GM21390 (cell line): ENCODE measurements around the gene ESR1.
A peak's percentile ranks its signal among the peaks of the same experiment; 100 is the strongest.

Experiments
- ATAC-seq: cut with Tn5 transposase; IDR thresholded peaks from one replicate; pipeline ENCODE4 v1.9.1; 2021; ENCODE audit not compliant: unreplicated experiment

The ESR1 gene

GRCh38 chr6:152089992-152090391 is 282.5 kb downstream of the ESR1 start:
- ATAC-seq = no peak

GRCh38 chr6:152091201-152091600 is 283.7 kb downstream of the ESR1 start:
- no peak for ATAC-seq

- ATAC-seq = no peak
Measured at GRCh38 chr6:152091851-152092341, 284.4 kb downstream of the ESR1 start.

GRCh38 chr6:152093711-152094110 is 286.2 kb downstream of the ESR1 start:
- ATAC-seq = no peak

GRCh38 chr6:152094276-152094675 is 286.8 kb downstream of the ESR1 start:
- no peak for ATAC-seq

GRCh38 chr6:152094992-152095592 is 287.6 kb downstream of the ESR1 start:
- ATAC-seq = no peak

GRCh38 chr6:152096863-152097496 is 289.5 kb downstream of the ESR1 start:
- no peak for ATAC-seq

GRCh38 chr6:152098683-152099082 is 291.2 kb downstream of the ESR1 start:
- no peak for ATAC-seq

- ATAC-seq = no peak
Measured at GRCh38 chr6:152099446-152100182, 292.1 kb downstream of the ESR1 start.

- no peak for ATAC-seq
Measured at GRCh38 chr6:152100183-152100618, 292.7 kb downstream of the ESR1 start.

GRCh38 chr6:152107973-152108372 is 300.5 kb downstream of the ESR1 start:
- ATAC-seq = no peak

GRCh38 chr6:152110886-152111820 is 303.7 kb downstream of the ESR1 start:
- no peak for ATAC-seq

- ATAC-seq = no peak
Measured at GRCh38 chr6:152112491-152113261, 305.2 kb downstream of the ESR1 start.

GRCh38 chr6:152117156-152118133 is 310.0 kb downstream of the ESR1 start:
- ATAC-seq = peak; percentile 87

GRCh38 chr6:152118224-152118623 is 310.7 kb downstream of the ESR1 start:
- ATAC-seq = no peak

- ATAC-seq = no peak
Measured at GRCh38 chr6:152118678-152119077, 311.2 kb downstream of the ESR1 start.

- ATAC-seq = no peak
Measured at GRCh38 chr6:152119831-152120230, 312.3 kb downstream of the ESR1 start.

GRCh38 chr6:152121910-152122309 is 314.4 kb downstream of the ESR1 start:
- no peak for ATAC-seq

- ATAC-seq = no peak
Measured at GRCh38 chr6:152122434-152122833, 315.0 kb downstream of the ESR1 start.
